ENCODE results near the gene CEACAM4.
"Not testable (repeated sequence)": the region's sequence is repeated elsewhere in the genome, so short reads cannot be mapped to it uniquely, and the experiment has no call there.

Gene CEACAM4

DNA sequence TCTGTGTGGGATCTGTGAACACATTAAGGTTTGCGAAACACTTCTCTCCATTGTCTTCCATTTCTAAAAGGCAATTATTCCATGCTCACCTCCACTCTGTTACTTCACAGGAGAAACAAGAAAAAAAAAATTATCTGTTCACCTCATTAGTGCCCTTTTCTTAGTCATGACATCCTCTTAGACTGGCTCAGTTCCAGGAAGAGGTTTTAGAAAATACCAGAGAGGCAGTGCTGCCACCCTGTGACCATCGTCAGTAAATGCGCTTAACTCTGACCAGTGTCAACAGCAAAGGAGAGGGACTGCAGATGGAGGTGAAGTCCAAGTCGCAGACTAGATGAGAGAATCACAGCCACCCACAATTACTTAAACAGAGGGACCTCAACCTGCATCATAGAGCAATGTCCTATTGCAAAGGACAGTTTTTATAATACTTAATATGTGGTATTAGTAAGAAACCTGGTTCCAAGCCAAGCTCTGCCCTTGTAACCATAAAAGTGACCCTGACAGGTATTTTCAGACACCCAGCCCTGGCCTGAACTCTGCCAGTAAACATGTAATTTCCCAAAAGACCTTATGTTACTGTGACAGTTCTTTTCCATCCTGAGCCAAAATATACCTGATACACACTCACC, 31.5 kb downstream of the CEACAM4 start:
- peaks cover 35% of the 10 kb centered on the region for H3K27me3 ChIP-seq (ENCODE audit: control insufficient read depth, insufficient read depth, low read length)
- H3K9me3 ChIP-seq (ENCODE audit: control insufficient read depth, low read depth, low read length), result no peaks in the 10 kb centered on the region
- H3K4me1 ChIP-seq (ENCODE audit: control insufficient read depth, low read depth, low read length), result peaks cover 11% of the 10 kb centered on the region

DNA sequence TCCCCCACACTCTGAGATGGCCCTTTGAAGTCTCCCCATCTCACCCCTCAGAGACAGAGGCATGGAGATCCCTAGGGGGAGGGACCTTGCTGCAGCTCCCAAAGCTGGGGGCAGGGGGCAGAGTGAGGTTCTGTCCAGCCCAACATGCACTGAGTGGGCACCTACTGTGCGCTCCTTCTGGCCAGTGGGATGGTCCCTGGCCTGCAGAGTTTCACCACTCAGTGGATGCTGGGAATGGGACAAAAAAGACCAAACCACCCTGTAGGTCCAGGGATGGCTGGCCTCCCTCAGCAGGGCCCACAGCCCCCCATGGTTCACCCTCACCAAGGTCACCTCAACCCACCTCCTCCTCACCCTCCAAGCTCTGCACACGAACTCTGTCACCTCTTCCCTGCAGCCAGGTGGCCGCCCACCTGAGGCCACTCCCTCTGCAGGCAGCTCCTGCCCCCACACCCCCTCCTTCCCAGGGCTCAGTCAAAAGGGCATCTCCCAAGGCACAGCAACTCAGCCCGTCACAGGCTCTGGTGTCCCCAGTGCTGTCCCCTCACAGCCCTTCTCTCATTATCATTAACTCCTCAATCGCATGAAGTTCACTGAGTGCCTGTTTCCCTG, 34.8 kb downstream of the CEACAM4 start:
- Histone ChIP-seq H3K27ac (ENCODE audit: low read length) (no peak overlapping the region), H3K9me3 (ENCODE audit: control insufficient read depth, low read depth, low read length) (no peaks in the 10 kb centered on the region), H3K4me3 (ENCODE audit: low read length) (no peak overlapping the region), H3K36me3 (ENCODE audit: control insufficient read depth, low read depth, low read length) (no peaks in the 10 kb centered on the region), H3K4me1 (ENCODE audit: control insufficient read depth, low read depth, low read length) (no peaks in the 10 kb centered on the region), H3K27me3 (ENCODE audit: control insufficient read depth, insufficient read depth, low read length) (peaks cover 18% of the 10 kb centered on the region), H3K9ac (ENCODE audit: low read length) (no peak overlapping the region)

More for the DNA sequence above, 31.5 kb downstream of the CEACAM4 start:
- H3K36me3 ChIP-seq (ENCODE audit: control insufficient read depth, low read depth, low read length), result no peaks in the 10 kb centered on the region
- H3K4me3 ChIP-seq (ENCODE audit: low read length), result no peak overlapping the region
- no peak overlapping the region for H3K9ac ChIP-seq (ENCODE audit: low read length)
- H3K27ac ChIP-seq (ENCODE audit: low read length), result no peak overlapping the region

DNA sequence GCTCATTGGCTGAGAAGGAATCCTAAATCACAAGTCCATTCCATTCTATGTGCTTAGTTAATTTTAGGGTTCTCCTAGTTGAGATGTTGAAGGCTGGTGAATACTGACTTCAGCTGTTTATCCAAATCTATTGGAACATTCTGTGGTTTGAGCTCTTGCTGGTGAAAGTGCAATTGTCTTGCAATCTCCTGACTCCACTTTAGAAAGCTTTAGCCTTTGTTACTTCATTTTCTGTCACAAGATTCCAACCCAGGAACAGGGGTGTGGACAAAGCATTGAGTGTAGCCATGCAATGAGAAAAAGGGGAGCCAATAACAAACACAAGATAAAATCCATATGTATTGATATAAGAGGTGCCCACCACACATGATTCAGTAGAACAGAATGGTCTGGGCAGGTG, 35.9 kb downstream of the CEACAM4 start:
- peaks cover 7% of the 10 kb centered on the region for H3K27me3 ChIP-seq (ENCODE audit: control insufficient read depth, insufficient read depth, low read length)
- no peaks in the 10 kb centered on the region for H3K4me1 ChIP-seq (ENCODE audit: control insufficient read depth, low read depth, low read length)
- H3K27ac ChIP-seq (ENCODE audit: low read length), result no peak overlapping the region
- no peaks in the 10 kb centered on the region for H3K9me3 ChIP-seq (ENCODE audit: control insufficient read depth, low read depth, low read length)
- no peak overlapping the region for H3K9ac ChIP-seq (ENCODE audit: low read length)
- no peak overlapping the region for H3K4me3 ChIP-seq (ENCODE audit: low read length)
- no peaks in the 10 kb centered on the region for H3K36me3 ChIP-seq (ENCODE audit: control insufficient read depth, low read depth, low read length)

DNA sequence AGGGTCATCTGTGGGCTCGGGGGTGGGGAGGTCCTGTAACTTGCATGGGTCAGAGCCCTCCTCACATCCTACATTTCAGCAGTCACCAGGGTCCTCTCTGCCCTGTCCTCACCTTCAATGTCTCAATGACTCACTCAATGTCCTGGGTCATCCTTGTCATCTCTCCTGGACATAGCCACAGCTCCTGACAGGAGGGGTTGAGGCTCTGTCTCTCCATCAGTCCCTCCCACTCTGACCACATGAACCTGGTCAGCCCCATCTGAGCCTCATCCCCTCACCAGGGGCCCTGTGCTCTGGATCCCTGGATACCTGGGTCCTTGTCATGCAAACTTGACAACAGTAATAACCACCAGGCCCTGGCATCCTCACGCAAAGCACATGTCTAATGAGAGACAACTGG, 37.5 kb downstream of the CEACAM4 start:
- H3K9ac ChIP-seq (ENCODE audit: low read length), result no peak overlapping the region
- H3K4me1 ChIP-seq (ENCODE audit: control insufficient read depth, low read depth, low read length), result no peaks in the 10 kb centered on the region
- H3K27me3 ChIP-seq (ENCODE audit: control insufficient read depth, insufficient read depth, low read length), result no peaks in the 10 kb centered on the region
- no peak overlapping the region for H3K4me3 ChIP-seq (ENCODE audit: low read length)
- H3K9me3 ChIP-seq (ENCODE audit: control insufficient read depth, low read depth, low read length), result peaks cover 3% of the 10 kb centered on the region
- H3K36me3 ChIP-seq (ENCODE audit: control insufficient read depth, low read depth, low read length), result no peaks in the 10 kb centered on the region
- no peak overlapping the region for H3K27ac ChIP-seq (ENCODE audit: low read length)

DNA sequence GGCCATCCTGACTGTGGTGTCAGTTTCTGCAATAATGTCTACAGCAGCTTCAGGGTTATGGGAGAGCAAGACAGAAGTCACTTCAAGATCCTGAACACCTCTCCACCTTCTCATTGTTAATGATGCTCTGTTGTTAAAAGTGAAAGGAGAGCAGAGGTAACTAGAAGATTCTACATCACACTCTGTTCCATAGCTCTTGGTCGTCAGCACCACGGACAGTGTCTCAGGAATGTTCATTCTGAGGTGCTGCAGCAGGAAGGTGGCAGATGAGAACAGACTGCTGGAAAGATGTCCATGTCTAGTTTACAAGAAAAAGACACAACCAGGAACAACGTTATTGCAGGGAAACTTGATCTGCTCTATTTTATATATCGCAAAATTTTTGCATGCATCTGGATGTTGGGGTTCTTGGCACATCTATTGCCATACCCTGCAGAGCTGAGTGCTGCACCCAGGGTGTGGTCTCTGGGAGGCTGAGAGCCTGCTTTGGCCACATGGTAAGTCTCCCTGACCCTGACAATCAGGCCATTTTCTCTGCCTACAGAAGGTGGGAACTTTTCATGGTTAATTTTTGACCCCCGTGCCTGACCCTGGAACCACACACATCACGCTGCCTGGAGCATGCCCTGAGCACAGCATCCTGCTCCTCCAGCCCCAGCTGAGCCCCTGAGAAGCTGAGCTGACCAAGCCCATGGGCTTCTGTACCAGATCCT, 38.2 kb downstream of the CEACAM4 start:
- Histone ChIP-seq H3K9me3 (ENCODE audit: control insufficient read depth, low read depth, low read length) (peaks cover 3% of the 10 kb centered on the region), H3K4me1 (ENCODE audit: control insufficient read depth, low read depth, low read length) (no peaks in the 10 kb centered on the region), H3K27ac (ENCODE audit: low read length) (no peak overlapping the region), H3K27me3 (ENCODE audit: control insufficient read depth, insufficient read depth, low read length) (no peaks in the 10 kb centered on the region), H3K4me3 (ENCODE audit: low read length) (no peak overlapping the region), H3K9ac (ENCODE audit: low read length) (no peak overlapping the region), H3K36me3 (ENCODE audit: control insufficient read depth, low read depth, low read length) (no peaks in the 10 kb centered on the region)

DNA sequence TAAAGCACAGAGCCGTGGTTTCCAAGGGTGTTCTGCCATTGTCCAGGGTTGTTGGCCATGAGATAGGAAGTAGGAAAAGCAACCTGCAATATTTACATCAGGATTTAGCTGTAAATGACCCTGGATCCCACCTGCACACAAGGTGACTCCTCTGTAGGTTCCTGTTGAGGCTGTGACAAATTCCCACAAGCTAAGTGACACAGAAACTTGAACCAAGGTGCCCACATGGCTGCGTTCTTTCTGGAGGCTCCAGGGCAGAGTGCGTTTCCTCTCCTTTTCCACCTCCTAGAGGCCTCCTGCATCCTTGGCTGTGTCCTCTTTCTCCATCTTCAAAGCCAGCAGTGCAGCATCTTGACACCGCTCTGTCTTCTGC, 39.0 kb downstream of the CEACAM4 start:
- Histone ChIP-seq H3K4me1 (ENCODE audit: control insufficient read depth, low read depth, low read length) (no peaks in the 10 kb centered on the region), H3K36me3 (ENCODE audit: control insufficient read depth, low read depth, low read length) (no peaks in the 10 kb centered on the region), H3K4me3 (ENCODE audit: low read length) (no peak overlapping the region), H3K9ac (ENCODE audit: low read length) (no peak overlapping the region), H3K27me3 (ENCODE audit: control insufficient read depth, insufficient read depth, low read length) (no peaks in the 10 kb centered on the region), H3K9me3 (ENCODE audit: control insufficient read depth, low read depth, low read length) (peaks cover 8% of the 10 kb centered on the region), H3K27ac (ENCODE audit: low read length) (no peak overlapping the region)

DNA sequence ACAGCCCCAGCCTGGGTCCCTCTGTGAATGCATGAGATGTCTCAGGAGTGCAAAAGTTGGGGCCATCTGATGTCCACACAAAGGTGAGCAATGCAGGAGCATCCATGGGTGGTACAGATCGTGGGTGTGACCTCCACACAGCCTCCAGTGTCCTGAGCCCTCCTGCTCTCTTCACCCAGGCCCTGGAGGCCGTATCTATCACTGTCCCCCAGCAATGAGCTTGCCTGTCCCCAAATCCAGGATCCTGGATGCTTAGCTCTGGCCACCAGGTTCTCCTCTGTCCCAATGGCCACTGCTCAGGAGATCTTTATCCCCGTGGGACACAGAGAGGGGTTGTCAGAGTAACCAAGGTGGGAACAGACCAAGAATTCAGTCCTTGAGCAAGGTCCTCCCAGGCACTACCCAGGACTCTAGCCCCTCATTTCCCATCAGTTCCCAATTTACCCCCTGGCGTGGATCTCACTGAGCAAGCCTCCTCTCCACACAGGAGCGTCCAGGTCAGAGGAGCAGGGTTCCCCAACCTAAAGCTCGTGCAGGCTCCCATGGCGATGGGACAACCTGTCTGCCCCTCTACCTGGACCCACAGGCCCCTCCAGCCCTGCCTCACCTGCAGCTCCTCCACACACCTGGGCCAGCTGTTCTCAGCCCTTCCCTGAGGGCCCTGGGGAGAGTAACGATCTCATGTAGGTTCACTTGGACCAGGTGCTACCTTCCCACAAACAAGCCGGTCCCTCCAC, 39.6 kb downstream of the CEACAM4 start:
- peaks cover 13% of the 10 kb centered on the region for H3K9me3 ChIP-seq (ENCODE audit: control insufficient read depth, low read depth, low read length)
- no peaks in the 10 kb centered on the region for H3K27me3 ChIP-seq (ENCODE audit: control insufficient read depth, insufficient read depth, low read length)
- H3K27ac ChIP-seq (ENCODE audit: low read length), result no peak overlapping the region
- H3K4me3 ChIP-seq (ENCODE audit: low read length), result no peak overlapping the region
- H3K4me1 ChIP-seq (ENCODE audit: control insufficient read depth, low read depth, low read length), result no peaks in the 10 kb centered on the region
- H3K36me3 ChIP-seq (ENCODE audit: control insufficient read depth, low read depth, low read length), result no peaks in the 10 kb centered on the region
- H3K9ac ChIP-seq (ENCODE audit: low read length), result no peak overlapping the region

DNA sequence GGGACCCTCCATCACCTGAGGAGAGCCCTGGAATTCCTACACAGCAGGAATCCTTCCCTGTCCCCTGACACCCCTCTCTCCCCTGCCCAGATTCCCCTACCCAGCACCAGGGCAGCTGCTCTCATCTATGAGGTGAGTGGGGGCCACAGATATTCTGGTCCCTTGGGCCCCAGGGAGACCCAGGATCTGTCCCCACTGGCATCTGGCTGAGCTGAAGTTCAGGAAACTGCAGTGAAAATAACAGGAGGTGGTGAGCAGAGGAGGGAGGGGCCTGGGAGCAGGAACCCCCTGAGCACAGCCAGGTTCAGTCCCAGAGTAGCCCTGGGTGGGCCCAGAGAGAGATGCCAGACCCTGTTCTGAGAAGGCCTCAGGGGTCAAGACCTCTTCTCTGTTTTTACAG, 40.8 kb downstream of the CEACAM4 start:
- no peaks in the 10 kb centered on the region for H3K36me3 ChIP-seq (ENCODE audit: control insufficient read depth, low read depth, low read length)
- H3K27ac ChIP-seq (ENCODE audit: low read length), result no peak overlapping the region
- no peaks in the 10 kb centered on the region for H3K4me1 ChIP-seq (ENCODE audit: control insufficient read depth, low read depth, low read length)
- no peaks in the 10 kb centered on the region for H3K27me3 ChIP-seq (ENCODE audit: control insufficient read depth, insufficient read depth, low read length)
- H3K9ac ChIP-seq (ENCODE audit: low read length), result no peak overlapping the region
- peaks cover 14% of the 10 kb centered on the region for H3K9me3 ChIP-seq (ENCODE audit: control insufficient read depth, low read depth, low read length)
- no peak overlapping the region for H3K4me3 ChIP-seq (ENCODE audit: low read length)

DNA sequence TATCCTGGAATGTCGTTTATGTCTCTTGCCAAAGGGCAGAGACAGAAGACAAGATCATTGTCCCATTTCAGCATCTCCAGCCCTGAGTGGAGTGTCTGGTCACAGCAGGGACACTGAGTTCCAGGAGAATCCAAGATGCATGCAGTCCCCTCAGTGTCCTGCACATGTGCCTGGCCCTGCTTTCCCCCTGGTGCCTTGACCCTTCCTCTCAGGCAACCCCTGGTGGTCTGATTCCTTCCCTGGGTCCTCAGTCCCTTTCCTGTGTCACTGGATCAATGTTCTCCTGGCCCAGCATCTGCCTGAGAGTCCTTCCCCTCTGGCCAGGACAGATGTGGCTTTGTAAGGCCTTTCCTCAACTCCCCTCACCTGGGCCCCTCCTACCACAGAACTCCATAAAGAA, 41.9 kb downstream of the CEACAM4 start:
- H3K27me3 ChIP-seq (ENCODE audit: control insufficient read depth, insufficient read depth, low read length), result no peaks in the 10 kb centered on the region
- no peaks in the 10 kb centered on the region for H3K4me1 ChIP-seq (ENCODE audit: control insufficient read depth, low read depth, low read length)
- H3K36me3 ChIP-seq (ENCODE audit: control insufficient read depth, low read depth, low read length), result no peaks in the 10 kb centered on the region
- no peak overlapping the region for H3K9ac ChIP-seq (ENCODE audit: low read length)
- H3K9me3 ChIP-seq (ENCODE audit: control insufficient read depth, low read depth, low read length), result peaks cover 20% of the 10 kb centered on the region
- no peak overlapping the region for H3K4me3 ChIP-seq (ENCODE audit: low read length)
- no peak overlapping the region for H3K27ac ChIP-seq (ENCODE audit: low read length)

DNA sequence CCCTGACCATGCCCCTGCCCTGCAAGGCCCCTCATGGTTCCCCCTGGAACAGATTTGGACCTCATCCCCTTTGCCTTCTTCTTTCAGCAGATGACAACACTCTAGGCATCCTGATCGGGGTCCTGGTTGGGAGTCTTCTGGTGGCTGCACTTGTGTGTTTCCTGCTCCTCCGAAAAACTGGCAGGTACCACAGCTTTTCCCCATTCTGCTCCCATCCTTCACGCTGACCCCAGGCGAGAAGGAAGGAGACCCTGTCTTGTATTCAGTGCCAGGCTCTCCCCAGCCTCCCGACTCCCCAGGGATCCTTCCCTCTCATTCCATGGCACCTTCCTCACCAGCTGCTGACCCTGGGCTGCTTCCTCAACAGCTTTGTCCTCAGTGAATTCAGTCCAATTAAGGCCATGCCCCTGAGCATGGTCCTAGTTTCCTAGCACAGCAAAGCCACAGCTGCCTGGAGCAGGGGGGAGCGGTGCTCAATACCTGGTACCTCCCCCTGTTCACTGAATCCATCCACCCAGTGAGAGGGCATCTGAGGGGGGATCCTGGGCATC, 42.5 kb downstream of the CEACAM4 start:
- Histone ChIP-seq H3K36me3 (ENCODE audit: control insufficient read depth, low read depth, low read length) (no peaks in the 10 kb centered on the region), H3K4me1 (ENCODE audit: control insufficient read depth, low read depth, low read length) (no peaks in the 10 kb centered on the region), H3K9me3 (ENCODE audit: control insufficient read depth, low read depth, low read length) (peaks cover 24% of the 10 kb centered on the region)

DNA sequence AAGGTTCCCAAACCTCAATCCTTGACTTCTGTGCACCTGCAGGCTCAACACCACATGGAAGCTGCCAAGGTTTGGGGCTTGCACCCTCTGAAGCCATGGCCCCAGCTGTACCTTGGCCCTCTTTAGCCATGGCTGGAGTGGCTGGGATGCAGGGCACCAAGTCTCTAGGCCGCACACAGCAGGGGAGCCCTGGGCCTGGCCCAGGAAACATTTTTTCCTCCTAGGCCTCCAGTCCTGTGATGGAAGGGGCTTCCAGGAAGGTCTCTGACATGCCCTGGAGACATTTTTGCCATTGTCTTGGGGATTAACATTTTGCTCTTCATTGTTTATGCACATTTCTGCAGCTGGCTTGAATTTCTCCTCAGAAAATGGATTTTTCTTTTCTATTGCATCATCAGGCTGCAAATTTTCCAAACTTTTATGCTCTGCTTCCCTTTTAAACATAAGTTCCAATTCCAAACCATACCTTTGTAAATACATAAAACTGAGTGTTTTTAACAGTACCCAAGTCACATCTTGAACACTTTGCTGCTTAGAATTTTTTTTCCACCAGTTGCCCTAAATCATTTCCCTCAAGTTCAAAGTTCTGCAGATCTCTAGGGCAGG, 44.2 kb downstream of the CEACAM4 start:
- H3K9me3 ChIP-seq (ENCODE audit: control insufficient read depth, low read depth, low read length), result peaks cover 26% of the 10 kb centered on the region
- not testable (repeated sequence) for H3K36me3 ChIP-seq (ENCODE audit: control insufficient read depth, low read depth, low read length); H3K4me3 ChIP-seq (ENCODE audit: low read length)

More for the DNA sequence above, 42.5 kb downstream of the CEACAM4 start:
- Histone ChIP-seq H3K27me3 (ENCODE audit: control insufficient read depth, insufficient read depth, low read length) (no peaks in the 10 kb centered on the region), H3K27ac (ENCODE audit: low read length) (no peak overlapping the region), H3K4me3 (ENCODE audit: low read length) (no peak overlapping the region), H3K9ac (ENCODE audit: low read length) (no peak overlapping the region)

More for the DNA sequence above, 44.2 kb downstream of the CEACAM4 start:
- not testable (repeated sequence) for H3K27ac ChIP-seq (ENCODE audit: low read length); H3K4me1 ChIP-seq (ENCODE audit: control insufficient read depth, low read depth, low read length); H3K9ac ChIP-seq (ENCODE audit: low read length); H3K27me3 ChIP-seq (ENCODE audit: control insufficient read depth, insufficient read depth, low read length)
